GM04504 (cell line): ENCODE results near the gene MLLT1.
"Not testable (repeated sequence)": the region's sequence is repeated elsewhere in the genome, so short reads cannot be mapped to it uniquely, and the experiment has no call there.

Experiments
- DNase-seq: peaks from one replicate; pipeline ENCODE4 v3.0.0-alpha.2; 2012; ENCODE audit warnings: low read depth

Gene MLLT1

GRCh38 chr19:6279931-6280591, at the start of gene MLLT1:
MLLT1 (minus strand) TSS chr19:6279975; CDS start chr19:6279784, 191 bp downstream.
- DNase-seq = peak; percentile 96

DNA sequence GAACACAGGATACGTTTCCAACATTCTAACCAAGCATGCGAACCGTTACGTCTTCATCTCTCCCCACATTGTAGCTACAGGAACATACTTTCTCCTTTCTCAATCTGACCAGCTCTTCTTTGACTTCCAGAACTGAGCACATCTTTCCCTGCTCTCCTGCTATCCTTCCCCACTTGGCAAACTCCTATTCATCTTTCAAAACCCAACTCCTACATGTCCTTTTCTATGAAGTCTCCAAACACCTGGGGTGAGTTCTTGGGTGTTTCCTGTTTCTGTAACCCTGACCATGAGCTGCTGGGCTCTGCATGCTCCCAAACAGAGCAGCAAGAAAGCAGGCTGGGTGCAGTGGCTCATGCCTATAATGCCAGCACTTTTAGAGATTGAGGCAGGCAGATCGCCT, 47.0 kb upstream of the MLLT1 start:
- DNase-seq = no peak

DNA sequence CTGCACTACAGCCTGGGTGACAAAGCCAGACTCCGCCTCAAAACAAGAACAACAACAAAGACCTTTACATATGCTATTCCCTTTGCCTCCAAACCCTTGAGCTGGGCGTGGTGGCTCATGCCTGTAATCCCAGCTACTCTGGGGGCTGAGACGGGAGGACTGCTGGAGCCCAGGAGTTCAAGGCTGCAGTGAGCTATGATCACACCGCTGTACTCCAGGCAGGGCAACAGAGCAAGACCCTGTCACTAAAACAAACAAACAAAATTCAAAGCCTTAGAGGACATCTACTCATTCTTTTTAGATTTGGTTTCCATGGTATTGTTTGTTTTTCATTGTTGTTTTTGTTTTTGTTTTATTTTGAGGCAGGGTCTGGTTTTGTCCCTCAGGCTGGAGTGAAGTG, 45.8 kb upstream of the MLLT1 start:
- no peak for DNase-seq

DNA sequence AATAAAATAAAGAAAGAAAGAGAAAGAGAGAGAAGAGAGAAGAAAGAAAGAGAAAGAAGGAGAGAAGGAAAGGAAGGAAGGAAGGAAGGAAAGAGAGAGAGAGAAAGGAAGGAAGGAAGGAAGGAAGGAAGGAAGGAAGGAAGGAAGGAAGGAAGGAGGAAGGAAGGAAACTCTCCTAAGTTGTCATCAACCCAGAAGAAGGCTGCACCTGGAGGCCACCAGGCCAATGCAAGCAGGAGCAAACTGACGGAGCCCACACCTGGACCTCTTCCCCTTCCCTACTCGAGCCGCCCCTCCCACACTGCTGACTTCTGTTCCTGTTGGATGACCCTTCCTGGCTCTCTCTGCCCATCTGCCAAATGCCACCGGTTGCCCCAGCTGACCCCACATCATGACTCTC, 45.0 kb upstream of the MLLT1 start:
- DNase-seq = no peak

- DNase-seq = no peak
These were observed 42.5 kb upstream of the MLLT1 start for GRCh38 chr19:6322284-6322683.

DNA sequence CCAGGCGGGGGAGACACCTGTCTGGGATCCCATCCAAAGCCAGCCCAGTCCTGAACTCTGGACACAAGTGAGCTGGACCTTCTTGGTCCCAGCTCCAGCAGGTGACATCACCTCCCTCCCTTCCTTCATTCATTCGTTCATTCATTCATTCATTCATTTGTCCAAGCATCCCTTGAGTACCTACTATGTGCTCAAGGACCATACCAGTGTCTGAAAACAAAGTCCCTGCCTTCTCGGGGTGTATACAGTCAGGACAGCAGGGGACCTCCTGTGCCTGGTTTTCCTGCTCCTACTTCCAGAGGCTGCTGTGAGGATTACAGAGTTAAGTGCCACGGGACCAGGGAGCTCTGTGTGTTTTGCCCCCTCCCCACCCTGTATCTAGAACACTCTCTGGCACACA, 39.6 kb upstream of the MLLT1 start:
- DNase-seq = no peak

GRCh38 chr19:6318772-6319171, 39.0 kb upstream of the MLLT1 start:
- DNase-seq = no peak

DNA sequence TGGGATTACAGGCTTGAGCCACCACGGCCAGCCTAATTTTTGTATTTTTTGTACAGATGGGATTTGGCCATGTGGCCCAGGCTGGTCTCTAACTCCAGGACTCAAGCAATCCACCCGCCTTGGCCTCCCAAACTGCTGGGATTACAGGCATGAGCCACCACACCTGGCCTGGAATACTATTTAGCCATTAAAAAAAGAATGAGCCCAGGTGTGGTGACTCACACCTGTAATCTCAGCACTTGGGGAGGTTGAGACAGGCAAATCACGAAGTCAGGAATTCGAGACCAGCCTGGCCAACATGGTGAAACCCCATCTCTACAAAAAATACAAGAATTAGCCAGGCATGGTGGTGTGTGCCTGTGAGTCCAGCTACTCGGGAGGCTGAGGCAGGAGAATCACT, 35.9 kb upstream of the MLLT1 start:
- DNase-seq = not testable (repeated sequence)

DNA sequence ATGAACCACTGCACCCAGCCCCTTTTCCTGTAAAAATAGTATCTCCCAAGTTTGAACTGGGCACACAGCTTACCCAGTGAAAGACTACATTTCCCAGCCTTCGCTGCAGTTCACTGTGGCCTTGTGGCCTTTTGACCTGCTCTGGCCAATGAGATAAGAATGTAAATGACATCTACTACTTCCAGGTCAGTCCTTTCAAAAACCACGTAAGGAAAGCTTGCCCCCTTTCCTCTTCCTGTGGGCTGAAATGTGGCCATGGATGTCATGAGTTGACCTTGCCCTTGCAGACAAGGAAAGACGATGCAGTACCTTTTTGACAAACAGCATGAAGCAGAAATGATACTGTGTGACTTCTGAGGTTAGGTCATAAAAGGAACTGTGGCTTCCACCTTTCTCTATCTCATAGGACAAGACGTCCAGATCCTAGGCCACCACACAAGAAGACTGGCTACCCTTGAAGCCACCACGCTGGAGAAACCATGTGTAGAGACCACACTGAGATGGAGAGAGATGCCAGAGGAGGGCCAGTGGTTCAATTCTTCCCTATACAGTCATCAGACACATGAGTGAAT, 33.7 kb upstream of the MLLT1 start:
- no peak for DNase-seq

- DNase-seq = no peak
These were observed 32.2 kb upstream of the MLLT1 start for GRCh38 chr19:6312018-6312417.

- DNase-seq = no peak
These were observed 18.6 kb upstream of the MLLT1 start for GRCh38 chr19:6298413-6298812.

GRCh38 chr19:6297202-6297601, 17.4 kb upstream of the MLLT1 start:
- DNase-seq = no peak

DNA sequence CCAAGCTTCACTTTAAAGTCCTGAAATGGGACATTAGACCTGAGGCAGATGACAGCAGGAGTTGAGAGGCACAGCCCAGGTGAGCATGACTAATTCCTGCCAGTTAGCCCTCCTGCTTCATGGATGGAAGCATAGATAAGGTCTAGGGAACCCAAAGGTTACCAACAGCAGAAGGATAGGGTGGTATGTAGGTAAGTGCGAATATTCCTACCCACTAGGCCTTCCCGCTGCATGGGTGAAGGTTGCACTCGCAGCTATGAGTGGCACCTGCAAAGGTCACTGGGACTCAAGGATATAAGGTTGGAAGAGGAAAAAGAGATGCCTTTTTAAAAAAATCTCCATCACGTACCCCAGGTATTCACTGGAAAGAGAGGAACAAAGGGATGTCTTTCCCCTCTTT, 12.2 kb upstream of the MLLT1 start:
- DNase-seq = no peak

DNA sequence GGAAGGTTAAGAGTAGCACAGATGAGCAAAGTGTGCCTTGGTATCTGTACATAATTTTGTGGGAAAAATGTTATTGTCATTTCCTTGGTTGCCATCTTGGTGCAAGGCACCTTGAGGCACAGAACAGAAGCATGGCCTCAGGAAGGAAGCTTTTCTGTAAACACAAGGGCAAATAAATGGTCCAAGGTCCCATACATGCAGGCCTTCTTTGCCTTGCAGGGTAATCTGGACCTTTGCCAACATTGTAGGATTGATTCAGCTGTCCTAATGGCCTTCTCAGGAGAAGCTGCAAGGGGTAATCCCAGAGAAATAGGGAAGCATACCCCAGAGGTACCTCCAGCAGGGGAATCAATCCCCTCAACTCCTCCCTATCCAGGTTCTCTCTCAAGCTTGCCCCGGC, 9.0 kb upstream of the MLLT1 start:
- DNase-seq = no peak

GRCh38 chr19:6287269-6287885, 7.6 kb upstream of the MLLT1 start:
- DNase-seq = no peak

GRCh38 chr19:6286676-6287075, 6.9 kb upstream of the MLLT1 start:
- no peak for DNase-seq

GRCh38 chr19:6282393-6282792, 2.6 kb upstream of the MLLT1 start:
- not testable (repeated sequence) for DNase-seq

DNA sequence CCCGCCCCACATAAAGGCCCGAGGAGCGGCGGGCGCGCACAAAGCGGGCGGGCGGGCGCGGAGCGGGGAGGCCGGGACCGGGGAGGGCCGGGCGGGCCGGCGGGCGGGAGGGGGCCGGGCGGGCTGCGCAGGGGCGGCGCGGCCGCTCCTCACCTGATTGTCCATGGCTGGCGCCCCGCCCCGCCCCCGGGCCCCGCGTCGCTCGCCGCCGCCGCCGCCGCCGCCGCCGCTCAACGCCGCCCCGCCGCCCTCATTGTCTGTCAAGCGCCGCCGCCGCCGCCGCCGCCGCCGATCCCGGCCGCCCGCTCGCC, 200 bp downstream of the MLLT1 start:
- DNase-seq = no peak

DNA sequence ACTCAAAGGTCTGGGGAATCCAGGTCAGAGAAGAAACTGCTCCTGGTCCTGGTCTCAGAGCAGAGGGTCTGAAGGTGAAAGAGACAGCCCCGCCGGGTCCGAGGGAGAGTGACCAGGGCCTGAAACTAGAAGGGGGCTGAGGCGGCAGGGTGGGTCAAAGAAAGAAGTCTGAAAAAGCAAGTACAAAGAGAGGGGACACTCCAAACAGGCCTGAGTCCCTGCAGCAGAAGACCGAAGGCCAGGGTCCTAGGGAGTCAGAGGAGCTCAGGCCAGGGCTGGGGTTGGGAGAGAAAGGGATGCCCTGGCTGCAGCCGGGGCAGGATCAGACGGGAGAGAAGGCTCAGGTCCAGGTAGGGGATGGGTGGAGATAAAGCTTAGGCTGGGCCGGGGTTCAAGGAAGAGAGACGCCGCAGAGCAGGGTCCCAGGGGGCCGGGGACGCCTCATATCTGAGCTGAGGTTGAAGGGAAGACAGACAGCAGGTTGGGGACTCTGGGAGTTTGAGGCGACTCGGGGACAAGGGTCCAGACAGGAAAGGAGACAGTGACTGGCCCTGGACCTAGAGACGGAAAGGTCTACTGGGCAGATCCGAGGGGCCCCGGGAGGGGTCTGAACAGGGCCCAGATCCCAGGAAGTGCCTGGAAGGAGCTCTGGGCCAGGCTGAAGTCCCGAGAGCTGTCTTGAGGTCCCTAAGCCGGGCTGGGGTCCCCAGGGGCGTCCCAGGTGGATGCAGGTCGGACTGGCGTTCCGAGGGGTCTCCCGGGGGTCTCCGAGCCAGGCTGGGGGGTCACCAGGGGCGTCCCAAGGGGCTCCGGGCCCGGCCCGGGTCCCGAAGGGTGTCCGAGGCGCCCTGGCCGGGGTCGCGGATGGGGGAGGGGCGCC, 795 bp downstream of the MLLT1 start:
- no peak for DNase-seq

DNA sequence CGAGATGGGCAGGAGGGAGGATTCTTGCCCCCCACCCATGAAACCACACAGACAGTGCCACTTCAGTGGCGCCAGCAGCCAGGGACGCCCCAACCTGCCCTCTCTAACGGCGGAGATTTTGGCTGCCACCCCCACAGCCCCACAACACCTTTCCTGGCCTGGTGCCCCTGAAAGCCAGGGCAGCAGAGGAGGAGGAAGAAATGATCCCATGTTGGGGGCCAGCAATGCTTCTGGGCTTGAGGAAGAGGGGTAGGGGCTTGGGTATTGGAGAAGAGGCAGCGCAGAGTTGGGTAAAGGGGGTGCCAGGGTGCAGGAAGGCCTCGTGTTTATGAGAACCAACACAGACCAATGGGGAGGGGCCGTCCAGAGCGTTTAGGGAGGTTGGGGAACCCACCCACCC, 1.7 kb downstream of the MLLT1 start:
- no peak for DNase-seq

GRCh38 chr19:6276447-6276846, 3.3 kb downstream of the MLLT1 start:
- peak; percentile 64 for DNase-seq

GRCh38 chr19:6275170-6275744, 4.5 kb downstream of the MLLT1 start:
- DNase-seq = no peak

DNA sequence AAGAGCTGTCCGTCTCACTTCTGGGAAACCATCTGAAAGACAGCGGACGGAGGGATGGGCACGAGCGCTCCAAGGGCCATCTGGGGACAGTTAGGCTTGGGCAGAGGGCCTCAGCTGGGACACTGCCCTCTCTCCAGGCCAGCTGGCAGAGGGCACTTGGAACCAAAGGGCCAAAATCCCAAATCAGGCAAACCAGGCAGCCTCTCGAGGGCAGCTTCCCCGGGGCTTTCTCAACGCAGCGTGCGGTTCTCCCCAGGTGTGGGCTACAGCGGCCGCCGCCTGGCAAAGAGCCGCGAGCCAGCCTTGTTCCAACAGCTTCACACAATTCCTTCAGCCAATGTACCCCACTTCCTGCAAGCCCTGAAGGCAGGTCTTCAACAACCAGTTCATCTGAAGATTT, 5.0 kb downstream of the MLLT1 start:
- DNase-seq = no peak
